ENCODE measurements around the gene ZFPM1. TPM values are rescaled to one million over a fixed set of nuclear protein-coding genes. Genes with fewer than 3 reads are reported as not detected.

Gene ZFPM1
- total and polyA plus RNA-seq, 7 donors = 0.43 to 2.9 (median 2.3) TPM

GRCh38 chr16:88491001-88491559 lies 38.0 kb downstream of the ZFPM1 start:
- H3K27me3 ChIP-seq (ENCODE audit: insufficient read depth in 3 of 3, low read length in 2 of 3) = no peaks in the 10 kb centered on the region
- DNase-seq (no peak), ATAC-seq (no peak)
- 93 to 96% (median 94%) methylated on average over 20 to 26 of the region's 26 CpGs for WGBS, 3 donors
- no peak for TF ChIP-seq CTCF (IDR thresholded peaks at IDR 0.05)
- no peaks in the 10 kb centered on the region for H3K9me3 ChIP-seq
- H3K4me3 ChIP-seq = no peak overlapping the region
- no peak overlapping the region for H3K27ac ChIP-seq
- H3K4me1 ChIP-seq = no peaks in the 10 kb centered on the region
- intact Hi-C loops (cut with DNase I) = no loop called here
- no peaks in the 10 kb centered on the region for H3K36me3 ChIP-seq (ENCODE audit: insufficient read depth in 1 of 2, low read depth in 1 of 2)

DNA sequence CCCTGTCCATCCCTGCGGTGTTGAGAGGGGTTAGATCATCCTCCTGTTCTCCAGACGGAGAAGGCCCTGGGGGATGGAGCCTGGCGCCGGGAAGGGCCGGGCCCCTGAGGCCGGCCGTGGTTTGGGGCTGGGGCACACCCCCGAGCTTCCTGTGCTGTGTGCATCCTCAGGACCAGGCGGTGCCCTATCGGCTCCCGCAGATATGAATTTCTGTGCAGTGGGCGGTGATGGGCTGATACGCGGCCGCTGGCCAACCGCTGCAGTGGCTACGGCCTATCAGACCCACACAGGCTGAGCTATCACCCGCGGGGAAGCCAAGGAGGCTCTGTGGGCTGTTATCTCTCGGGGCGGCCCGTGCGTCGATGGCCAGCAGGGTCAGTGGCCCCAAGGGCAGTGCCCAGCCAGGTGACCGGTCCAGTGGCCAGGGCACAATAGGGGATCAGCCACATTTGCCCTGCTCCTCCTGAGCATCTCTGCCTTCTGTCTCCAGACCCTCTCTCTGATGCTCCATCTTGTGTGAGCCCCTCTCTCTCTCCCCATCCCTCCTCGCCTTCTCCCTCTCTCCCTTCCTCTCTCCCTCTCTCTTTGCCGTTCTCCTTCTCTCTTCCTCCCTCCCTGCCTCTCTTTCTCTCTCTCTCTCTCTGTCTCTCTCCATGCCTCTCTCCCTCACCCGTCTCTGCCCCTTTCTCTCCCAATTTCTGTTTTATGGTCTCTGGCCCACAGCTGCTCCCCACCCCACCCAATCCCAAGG lies 38.7 kb downstream of the ZFPM1 start:
- H3K36me3 ChIP-seq (ENCODE audit: insufficient read depth in 1 of 2, low read depth in 1 of 2) = no peaks in the 10 kb centered on the region
- H3K27ac ChIP-seq = no peak overlapping the region
- H3K4me3 ChIP-seq = no peak overlapping the region
- intact Hi-C loops (cut with DNase I) = no loop called here
- no peaks in the 10 kb centered on the region for H3K27me3 ChIP-seq (ENCODE audit: insufficient read depth in 3 of 3, low read length in 2 of 3)
- no peak for TF ChIP-seq CTCF (IDR thresholded peaks at IDR 0.05)
- ATAC-seq (no peak), DNase-seq (no peak)
- H3K4me1 ChIP-seq = no peaks in the 10 kb centered on the region
- H3K9me3 ChIP-seq = no peaks in the 10 kb centered on the region
- 86 to 90% (median 89%) methylated on average over 23 to 28 of the region's 28 CpGs for WGBS, 3 donors

DNA sequence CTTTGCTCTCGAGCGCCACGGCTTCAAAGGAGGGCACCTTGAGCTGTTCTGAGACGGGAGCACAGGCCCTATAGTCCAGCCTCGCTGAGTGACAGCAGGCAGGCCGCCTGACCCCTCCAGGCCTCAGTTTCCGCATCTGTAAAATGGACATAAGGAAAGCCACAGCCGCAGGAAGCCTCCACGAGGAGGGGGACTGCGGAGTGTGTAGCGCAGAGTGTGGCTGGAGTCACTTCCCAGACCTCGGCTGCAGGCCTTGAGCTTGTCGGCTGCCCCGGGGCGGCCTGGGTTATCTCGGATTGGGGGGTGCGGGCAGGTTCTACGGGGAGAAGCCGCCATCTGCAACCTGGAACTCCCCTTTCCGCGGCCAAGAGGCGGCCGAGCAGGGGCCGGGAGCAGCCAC lies 40.8 kb downstream of the ZFPM1 start:
- no peak for ATAC-seq

DNA sequence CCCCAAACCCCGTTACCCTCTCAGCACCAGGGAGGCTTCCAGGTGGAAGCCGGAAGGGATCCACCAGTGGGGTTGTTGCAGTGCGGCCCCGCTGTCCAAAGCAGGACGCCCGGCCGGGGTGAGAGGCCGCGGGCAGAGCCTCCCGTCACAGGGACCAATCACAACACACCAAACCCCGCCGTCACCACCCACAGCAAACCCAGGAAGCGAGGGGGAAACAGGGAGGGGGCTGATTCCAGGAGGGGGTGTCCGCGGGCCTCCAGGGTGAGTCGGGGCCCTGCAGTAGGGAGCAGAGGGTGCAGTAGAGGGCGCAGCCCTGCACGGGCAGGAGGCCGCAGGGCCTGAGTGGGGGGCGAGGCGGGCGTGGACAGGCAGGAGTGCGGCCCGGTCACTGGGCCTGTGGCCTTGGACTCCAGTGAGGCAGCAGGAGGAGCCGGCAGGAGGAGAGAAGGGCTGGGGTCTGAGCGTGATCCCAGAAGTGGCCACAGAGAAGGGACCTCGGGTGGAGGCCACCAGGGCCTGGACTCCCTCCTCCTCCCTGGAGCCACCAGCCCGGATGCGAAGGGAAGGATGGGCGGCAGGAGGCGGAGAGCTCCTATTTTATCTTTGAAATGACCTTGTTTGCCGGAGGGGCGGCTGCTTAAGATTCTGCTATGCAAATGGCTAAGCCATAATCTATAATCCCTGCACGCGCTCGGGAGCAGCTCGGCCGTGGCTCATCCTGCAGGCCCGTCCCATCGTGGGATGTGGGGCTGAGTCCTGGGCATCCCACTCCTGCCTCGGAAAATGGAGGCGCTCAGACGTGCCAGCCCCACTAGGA lies 41.5 kb downstream of the ZFPM1 start:
- Histone ChIP-seq H3K27ac (no peak overlapping the region), H3K4me1 (no peaks in the 10 kb centered on the region), H3K4me3 (no peak overlapping the region), H3K9me3 (no peaks in the 10 kb centered on the region), H3K36me3 (ENCODE audit: insufficient read depth in 1 of 2, low read depth in 1 of 2) (no peaks in the 10 kb centered on the region), H3K27me3 (ENCODE audit: insufficient read depth in 3 of 3, low read length in 2 of 3) (no peaks in the 10 kb centered on the region)
- no peak for TF ChIP-seq CTCF (IDR thresholded peaks at IDR 0.05)
- ATAC-seq (no peak), DNase-seq (no peak)
- intact Hi-C loops (cut with DNase I) = no loop called here
- 81 to 90% (median 85%) methylated on average over 42 to 43 of the region's 43 CpGs for WGBS, 3 donors

More for the DNA sequence above, 40.8 kb downstream of the ZFPM1 start:
- no peak for TF ChIP-seq CTCF (IDR thresholded peaks at IDR 0.05)
- no peak overlapping the region for H3K4me3 ChIP-seq
- WGBS, 3 donors = 85 to 93% (median 91%) methylated on average over 24 of the region's 24 CpGs
- intact Hi-C loops (cut with DNase I) = no loop called here
- DNase-seq = no peak
- H3K36me3 ChIP-seq (ENCODE audit: insufficient read depth in 1 of 2, low read depth in 1 of 2) = no peaks in the 10 kb centered on the region
- no peaks in the 10 kb centered on the region for H3K27me3 ChIP-seq (ENCODE audit: insufficient read depth in 3 of 3, low read length in 2 of 3)
- no peaks in the 10 kb centered on the region for H3K4me1 ChIP-seq
- H3K27ac ChIP-seq = no peak overlapping the region
- no peaks in the 10 kb centered on the region for H3K9me3 ChIP-seq
